ENCODE data around the gene NDST1. TPM values are rescaled to one million over a fixed set of nuclear protein-coding genes. Genes with fewer than 3 reads are reported as not detected.

The NDST1 gene
- polyA plus RNA-seq, 1 experiment, result 89.7 TPM

GRCh38 chr5:150596313-150596712 is 88.4 kb downstream of the NDST1 start:
- no peak for TF ChIP-seq CTCF (IDR thresholded peaks at IDR 0.05; ENCODE audit: insufficient read depth, low read depth, low read length)
- Histone ChIP-seq H3K36me3 (ENCODE audit: control insufficient read depth, insufficient read depth, low read length) (no peaks in the 10 kb centered on the region), H3K27me3 (ENCODE audit: control insufficient read depth, insufficient read depth, low read length) (peaks cover 1% of the 10 kb centered on the region), H3K4me3 (ENCODE audit: low read depth, low read length) (no peak overlapping the region)
- ChIA-PET CTCF (no interaction called here), POLR2A (no interaction called here)
- DNase-seq (ENCODE audit: low read depth), result no peak

DNA sequence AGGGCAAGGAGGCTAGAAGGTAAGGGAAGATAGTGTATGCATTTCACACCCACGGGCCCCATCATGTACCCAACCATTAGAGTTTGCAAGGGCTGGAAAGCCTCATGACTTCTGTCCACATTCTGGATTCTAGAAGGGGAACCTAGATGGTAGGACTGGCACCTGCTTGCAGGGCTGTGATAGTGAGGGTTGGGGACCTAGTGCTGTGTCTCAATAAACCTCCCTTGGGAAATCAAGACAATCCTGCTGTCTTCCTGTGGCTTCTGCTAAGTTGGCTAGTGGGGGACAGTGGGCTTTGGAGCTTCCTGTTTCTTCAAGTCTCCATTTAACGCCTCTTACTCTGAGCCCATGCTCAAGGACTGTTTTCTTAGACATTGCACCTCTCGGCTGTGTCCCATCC is 88.9 kb downstream of the NDST1 start:
- ChIA-PET CTCF (no interaction called here), POLR2A (no interaction called here)
- no peak for DNase-seq (ENCODE audit: low read depth)
- no peak for TF ChIP-seq CTCF (IDR thresholded peaks at IDR 0.05; ENCODE audit: insufficient read depth, low read depth, low read length)
- H3K4me3 ChIP-seq (ENCODE audit: low read depth, low read length), result no peak overlapping the region
- H3K27me3 ChIP-seq (ENCODE audit: control insufficient read depth, insufficient read depth, low read length), result peaks cover 1% of the 10 kb centered on the region
- H3K36me3 ChIP-seq (ENCODE audit: control insufficient read depth, insufficient read depth, low read length), result no peaks in the 10 kb centered on the region

- no peak overlapping the region for H3K4me3 ChIP-seq (ENCODE audit: low read depth, low read length)
- POLR2A ChIA-PET, result no interaction called here
- TF ChIP-seq CTCF (IDR thresholded peaks at IDR 0.05; ENCODE audit: insufficient read depth, low read depth, low read length), result no peak
- CTCF ChIA-PET, result no interaction called here
- H3K36me3 ChIP-seq (ENCODE audit: control insufficient read depth, insufficient read depth, low read length), result no peaks in the 10 kb centered on the region
- no peak for DNase-seq (ENCODE audit: low read depth)
- H3K27me3 ChIP-seq (ENCODE audit: control insufficient read depth, insufficient read depth, low read length), result peaks cover 1% of the 10 kb centered on the region; the same call in 1 of the 2 replicates
Measured at GRCh38 chr5:150598006-150598405, 90.1 kb downstream of the NDST1 start.

DNA sequence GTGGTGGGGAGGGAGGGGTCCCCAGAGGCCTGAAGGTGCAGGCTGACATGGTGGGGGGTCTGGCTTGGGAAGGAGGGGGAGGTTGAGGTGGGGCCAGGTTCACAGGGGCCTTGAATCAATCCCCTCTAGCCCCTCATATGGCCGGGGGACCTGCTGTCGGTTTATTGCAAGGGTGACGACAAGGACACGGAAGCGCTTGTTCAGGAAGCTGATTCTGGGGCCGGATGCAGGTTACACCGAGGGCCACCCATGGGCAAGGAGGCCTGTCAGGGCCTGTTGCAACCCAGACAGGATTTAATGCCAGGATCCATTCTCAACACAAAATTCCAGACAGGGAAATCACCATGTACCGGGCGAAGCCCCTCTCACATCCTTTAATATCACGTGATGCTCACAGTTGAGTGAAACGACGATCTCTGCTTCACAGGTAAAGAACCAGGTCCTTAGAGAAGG is 90.9 kb downstream of the NDST1 start:
- Histone ChIP-seq H3K4me3 (ENCODE audit: low read depth, low read length) (no peak overlapping the region), H3K36me3 (ENCODE audit: control insufficient read depth, insufficient read depth, low read length) (no peaks in the 10 kb centered on the region), H3K27me3 (ENCODE audit: control insufficient read depth, insufficient read depth, low read length) (no peaks in the 10 kb centered on the region)
- no peak for TF ChIP-seq CTCF (IDR thresholded peaks at IDR 0.05; ENCODE audit: insufficient read depth, low read depth, low read length)
- ChIA-PET POLR2A (no interaction called here), CTCF (no interaction called here)
- no peak for DNase-seq (ENCODE audit: low read depth)

DNA sequence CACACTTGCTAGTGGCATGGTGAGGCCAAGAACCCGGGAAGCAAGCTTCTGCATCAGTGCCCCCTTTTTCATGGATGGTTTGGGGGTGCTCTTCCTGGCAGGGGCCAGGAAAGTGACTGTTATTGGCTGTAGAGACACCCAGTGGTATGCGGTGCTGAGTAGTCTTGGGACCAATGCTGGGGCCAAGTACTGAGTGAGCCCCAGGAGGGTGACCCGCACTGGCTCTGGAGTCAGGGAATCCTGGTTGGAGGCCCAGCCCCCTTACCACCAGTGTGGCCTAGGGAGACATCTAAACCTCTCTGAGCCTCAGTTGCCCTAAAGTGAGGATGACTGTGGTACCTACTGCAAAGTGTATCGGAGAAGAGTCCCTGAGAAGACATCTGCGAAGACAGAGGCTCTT is 91.3 kb downstream of the NDST1 start:
- TF ChIP-seq CTCF (IDR thresholded peaks at IDR 0.05; ENCODE audit: insufficient read depth, low read depth, low read length), result no peak
- no peaks in the 10 kb centered on the region for H3K36me3 ChIP-seq (ENCODE audit: control insufficient read depth, insufficient read depth, low read length)
- H3K4me3 ChIP-seq (ENCODE audit: low read depth, low read length), result no peak overlapping the region
- no peaks in the 10 kb centered on the region for H3K27me3 ChIP-seq (ENCODE audit: control insufficient read depth, insufficient read depth, low read length)
- ChIA-PET POLR2A (no interaction called here), CTCF (interaction anchor here (0.6 kb wide), 1 partner anchor 12 kb away, joined by 4 read pairs; no protein-coding TSS in a partner anchor)
- DNase-seq (ENCODE audit: low read depth), result no peak

Data from BJ (cell line).